Retinal pigment epithelial cell (primary cell): ENCODE data around the gene PPWD1.

Experiments used
- DNase-seq: peaks from one replicate; pipeline ENCODE4 v3.0.0-alpha.2; 2010; ENCODE audit warnings: low read depth
- H3K4me3 ChIP-seq: 2 replicates; pipeline ENCODE4 v1.5.1; 2011; ENCODE audit warnings: mild to moderate bottlenecking, low read length, control low read depth, moderate library complexity
- TF ChIP-seq, protein P1 (sequence below): conservative IDR thresholded peaks from 2 replicates; pipeline ENCODE4 v1.5.1; 2011; ENCODE audit warnings: low read depth, low read length, control low read depth, inconsistent platforms

PPWD1 gene

DNA sequence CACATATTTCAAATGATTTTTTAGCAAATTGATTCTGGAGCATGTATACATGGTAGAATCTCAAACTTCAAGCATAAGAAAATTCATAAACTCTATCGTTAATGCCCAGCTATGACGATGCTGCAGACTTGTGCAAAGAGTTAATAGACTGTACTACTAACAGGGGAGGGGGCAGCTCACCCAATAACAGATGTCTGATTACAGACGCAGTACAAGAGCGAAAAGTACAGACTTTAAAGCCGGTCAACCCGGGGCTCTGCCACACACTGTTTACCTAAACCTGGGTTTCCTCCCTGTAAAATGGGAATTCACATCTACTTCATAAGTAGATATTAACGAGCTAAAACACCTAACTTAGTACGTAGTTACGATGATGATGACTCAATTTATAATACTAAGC lies 60.4 kb downstream of the PPWD1 start:
- peak overlapping the region; percentile 98 for H3K4me3 ChIP-seq
- no peak for DNase-seq

GRCh38 chr5:65624025-65624570 lies 61.0 kb downstream of the PPWD1 start, which contains the start of gene TRIM23:
Gene TRIM23, minus strand, starts transcription at chr5:65624333. Its CDS starts 59 bp downstream, at chr5:65624274.
- H3K4me3 ChIP-seq = peak within 1 kb of the TSS; percentile 98
- TF ChIP-seq, protein P1, sequence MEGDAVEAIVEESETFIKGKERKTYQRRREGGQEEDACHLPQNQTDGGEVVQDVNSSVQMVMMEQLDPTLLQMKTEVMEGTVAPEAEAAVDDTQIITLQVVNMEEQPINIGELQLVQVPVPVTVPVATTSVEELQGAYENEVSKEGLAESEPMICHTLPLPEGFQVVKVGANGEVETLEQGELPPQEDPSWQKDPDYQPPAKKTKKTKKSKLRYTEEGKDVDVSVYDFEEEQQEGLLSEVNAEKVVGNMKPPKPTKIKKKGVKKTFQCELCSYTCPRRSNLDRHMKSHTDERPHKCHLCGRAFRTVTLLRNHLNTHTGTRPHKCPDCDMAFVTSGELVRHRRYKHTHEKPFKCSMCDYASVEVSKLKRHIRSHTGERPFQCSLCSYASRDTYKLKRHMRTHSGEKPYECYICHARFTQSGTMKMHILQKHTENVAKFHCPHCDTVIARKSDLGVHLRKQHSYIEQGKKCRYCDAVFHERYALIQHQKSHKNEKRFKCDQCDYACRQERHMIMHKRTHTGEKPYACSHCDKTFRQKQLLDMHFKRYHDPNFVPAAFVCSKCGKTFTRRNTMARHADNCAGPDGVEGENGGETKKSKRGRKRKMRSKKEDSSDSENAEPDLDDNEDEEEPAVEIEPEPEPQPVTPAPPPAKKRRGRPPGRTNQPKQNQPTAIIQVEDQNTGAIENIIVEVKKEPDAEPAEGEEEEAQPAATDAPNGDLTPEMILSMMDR = peak; percentile 9
- peak; percentile 70 for DNase-seq

More for the DNA sequence above, 60.4 kb downstream of the PPWD1 start:
- TF ChIP-seq, protein P1 = no peak

- DNase-seq = peak; percentile 64
- TF ChIP-seq, protein P1 = no peak
- peak within 1 kb of the TSS; percentile 98 for H3K4me3 ChIP-seq
These were observed 61.8 kb downstream of the PPWD1 start, which contains the start of the genes SHLD3 and TRAPPC13 for GRCh38 chr5:65624571-65625555. Gene SHLD3, plus strand, starts transcription at chr5:65625027. Its CDS starts 4,561 bp downstream, at chr5:65629588. Gene TRAPPC13, plus strand, starts transcription at chr5:65625027. Its CDS starts 34 bp downstream, at chr5:65625061.

- TF ChIP-seq, protein P1 = no peak
- no peak for DNase-seq
- peak overlapping the region; percentile 98 for H3K4me3 ChIP-seq
These were observed 62.6 kb downstream of the PPWD1 start for GRCh38 chr5:65625743-65626142.

DNA sequence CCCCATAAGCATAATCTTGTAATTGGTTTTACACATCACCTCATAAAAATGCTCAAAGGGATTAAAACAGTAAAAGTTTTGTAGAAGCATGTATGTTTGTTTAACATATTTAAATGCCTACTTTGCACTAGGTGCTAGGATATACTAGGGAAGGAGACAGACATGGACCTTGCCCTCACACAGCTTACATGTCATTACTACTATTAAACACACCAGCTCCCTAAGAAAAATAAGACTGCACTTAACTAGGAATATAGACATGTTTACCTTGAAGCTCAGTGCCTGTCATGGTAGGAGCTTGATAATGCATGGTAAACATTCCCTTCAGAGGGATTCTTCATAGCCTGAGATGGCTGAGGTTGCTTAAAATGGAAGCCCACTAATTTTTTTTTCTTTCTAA lies 67.9 kb downstream of the PPWD1 start:
- H3K4me3 ChIP-seq = no peak overlapping the region
- TF ChIP-seq, protein P1 = no peak
- no peak for DNase-seq
